ENCODE measurements around the gene BCL2L11.

Gene BCL2L11

GRCh38 chr2:111143107-111143842, 22.6 kb downstream of the BCL2L11 start:
- DNase-seq (ENCODE audit: low read depth), result no peak

GRCh38 chr2:111143843-111144198, 23.1 kb downstream of the BCL2L11 start:
- no peak for DNase-seq (ENCODE audit: low read depth)

DNA sequence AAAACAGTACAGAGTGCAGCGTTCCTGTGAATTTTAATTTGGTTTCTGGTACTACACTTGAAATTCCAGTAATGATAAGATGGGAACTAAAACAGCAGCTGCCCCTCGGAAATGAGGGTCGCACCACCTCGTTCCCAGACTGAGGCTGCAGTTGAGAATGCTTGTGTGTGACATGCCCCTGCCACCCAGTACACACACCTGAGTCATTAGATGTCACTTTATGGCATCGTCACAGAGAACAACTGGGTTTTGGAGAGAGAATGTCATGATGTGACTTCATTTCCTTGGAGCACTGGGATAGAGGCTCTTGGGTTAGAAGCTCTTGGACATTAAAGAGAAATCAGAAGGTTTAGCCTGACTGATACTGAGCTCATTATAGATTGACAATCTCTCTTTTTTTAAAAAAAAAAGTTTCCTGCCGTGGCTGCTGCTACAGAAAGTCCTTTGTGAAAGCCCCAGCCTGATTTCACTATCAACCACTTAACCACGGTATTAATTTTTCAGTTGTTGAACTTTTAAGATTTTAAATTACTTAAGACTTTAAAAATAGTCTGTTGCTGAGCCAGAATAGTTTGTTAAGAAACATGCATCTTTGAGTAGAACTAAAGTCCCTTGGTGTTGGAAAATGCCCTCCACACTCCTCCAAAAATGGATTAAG, 24.5 kb downstream of the BCL2L11 start:
- no peak for DNase-seq (ENCODE audit: low read depth)

DNA sequence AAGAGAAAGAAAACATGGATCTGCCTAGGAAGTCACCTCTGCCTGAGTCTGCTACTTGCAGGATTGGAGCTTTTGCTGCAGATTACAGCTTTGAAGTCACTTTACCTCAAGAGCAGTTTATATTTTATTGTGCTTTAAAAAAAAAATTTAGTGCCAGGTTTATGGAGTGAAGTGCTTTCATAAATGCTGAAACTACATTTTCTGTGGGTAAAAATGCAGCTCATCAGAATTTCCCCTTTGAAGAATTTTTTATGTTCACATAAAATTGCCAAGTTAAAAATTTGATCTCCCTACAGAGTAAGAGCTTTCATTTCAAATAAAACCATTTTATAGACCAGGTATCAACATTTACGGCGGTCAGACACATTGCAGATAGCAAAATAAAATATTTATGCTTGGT, 25.2 kb downstream of the BCL2L11 start:
- DNase-seq (ENCODE audit: low read depth), result no peak

DNA sequence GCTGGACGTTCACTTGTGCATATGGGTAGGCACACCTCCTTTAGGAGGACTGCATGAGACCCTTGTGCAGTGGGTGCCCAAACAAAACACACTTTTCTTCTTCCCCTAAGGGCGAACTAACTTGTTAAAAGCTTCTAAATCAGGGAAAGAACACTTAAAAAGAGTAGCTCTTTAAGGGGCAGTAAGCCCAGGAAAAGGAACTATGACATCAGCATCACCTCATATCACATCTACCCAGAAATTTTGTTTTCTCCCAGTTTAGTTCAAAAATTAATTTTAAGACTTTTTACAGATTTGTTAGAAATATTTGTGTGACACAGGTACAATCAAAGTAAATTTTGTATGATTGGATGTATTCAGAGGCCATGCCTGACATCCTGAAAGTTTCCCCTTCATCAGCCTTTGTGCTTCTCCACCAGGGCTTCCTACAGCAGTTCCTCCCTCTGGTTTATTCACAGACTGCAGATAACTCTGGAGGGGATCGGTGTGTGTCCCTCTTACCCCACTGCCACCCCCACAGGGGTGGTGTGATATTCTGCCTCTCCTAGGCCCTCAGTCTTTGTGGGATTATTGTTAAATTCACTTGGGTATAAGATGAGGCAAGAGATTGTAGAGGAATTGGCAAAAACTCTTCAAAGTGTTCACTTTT, 27.6 kb downstream of the BCL2L11 start:
- DNase-seq (ENCODE audit: low read depth), result no peak

GRCh38 chr2:111148925-111149324, 28.2 kb downstream of the BCL2L11 start:
- no peak for DNase-seq (ENCODE audit: low read depth)

GRCh38 chr2:111149882-111150455, 29.3 kb downstream of the BCL2L11 start:
- no peak for DNase-seq (ENCODE audit: low read depth)

GRCh38 chr2:111154758-111155157, 34.0 kb downstream of the BCL2L11 start:
- DNase-seq (ENCODE audit: low read depth), result no peak

DNA sequence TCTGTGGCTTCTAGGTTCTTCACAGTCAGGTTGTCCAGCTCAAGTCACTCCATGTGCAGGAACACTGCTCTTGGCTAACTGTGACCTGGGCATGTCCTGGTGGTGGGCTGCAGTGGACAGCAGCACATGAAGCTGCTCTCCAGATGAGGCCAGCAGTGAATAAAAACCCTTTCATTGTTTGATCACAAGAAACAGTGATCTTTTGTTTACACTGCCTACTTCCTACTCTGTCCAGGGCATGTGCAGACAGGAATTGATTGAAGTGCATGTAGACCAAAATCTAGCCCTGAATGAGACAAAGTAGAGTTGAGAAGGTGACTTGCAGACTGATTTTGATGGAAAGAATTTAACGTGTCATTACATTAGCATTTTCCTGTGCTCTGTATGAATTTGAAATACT, 34.9 kb downstream of the BCL2L11 start:
- DNase-seq (ENCODE audit: low read depth), result no peak

GRCh38 chr2:111156529-111156928, 35.8 kb downstream of the BCL2L11 start:
- no peak for DNase-seq (ENCODE audit: low read depth)

DNA sequence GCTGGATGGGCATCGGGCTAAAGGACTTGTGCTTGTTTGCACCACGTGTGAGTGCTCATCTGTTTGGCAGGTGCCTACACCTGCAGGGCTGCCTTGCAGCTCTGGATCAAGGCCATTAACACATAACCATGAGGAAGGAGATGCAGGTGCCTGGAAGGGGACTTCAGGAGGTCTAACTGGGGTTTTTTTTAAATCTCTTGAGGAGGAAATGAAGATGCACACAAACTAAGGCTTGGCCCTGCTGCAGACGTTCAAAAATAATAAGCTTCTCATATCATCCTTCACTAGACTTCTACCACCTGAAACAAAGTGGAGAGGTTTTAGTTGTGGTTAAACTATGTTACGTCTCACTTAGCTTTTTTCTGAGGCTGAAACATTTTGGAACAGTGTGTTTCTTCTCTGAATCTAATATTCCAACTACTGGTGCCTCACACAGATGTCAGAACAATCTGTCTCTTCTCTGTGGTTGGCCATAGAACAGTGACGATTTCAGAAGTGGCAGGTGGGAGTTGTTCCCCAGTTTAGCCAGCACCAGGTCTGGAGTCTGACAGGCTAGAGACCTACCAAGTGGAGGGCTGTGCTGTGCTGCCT, 36.5 kb downstream of the BCL2L11 start:
- DNase-seq (ENCODE audit: low read depth), result no peak

DNA sequence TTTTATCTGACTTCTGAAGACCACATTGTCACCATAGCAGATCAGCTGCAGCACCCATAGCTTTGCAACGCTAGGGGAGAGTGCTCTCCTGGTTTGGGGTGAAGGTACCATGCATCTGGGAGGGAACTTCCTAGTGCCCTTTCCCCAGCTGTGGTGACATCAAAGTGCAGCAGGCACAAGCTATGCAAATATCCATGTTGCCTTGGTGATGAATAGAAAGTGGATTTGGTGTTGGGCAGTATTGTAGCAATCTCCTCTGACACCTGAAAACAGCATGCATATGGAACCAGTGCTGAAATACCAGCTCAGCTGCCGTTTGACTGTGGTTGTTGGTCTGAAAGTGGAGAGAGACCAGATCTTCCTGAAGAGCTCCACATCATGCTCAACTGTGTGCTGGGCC, 37.1 kb downstream of the BCL2L11 start:
- no peak for DNase-seq (ENCODE audit: low read depth)

DNA sequence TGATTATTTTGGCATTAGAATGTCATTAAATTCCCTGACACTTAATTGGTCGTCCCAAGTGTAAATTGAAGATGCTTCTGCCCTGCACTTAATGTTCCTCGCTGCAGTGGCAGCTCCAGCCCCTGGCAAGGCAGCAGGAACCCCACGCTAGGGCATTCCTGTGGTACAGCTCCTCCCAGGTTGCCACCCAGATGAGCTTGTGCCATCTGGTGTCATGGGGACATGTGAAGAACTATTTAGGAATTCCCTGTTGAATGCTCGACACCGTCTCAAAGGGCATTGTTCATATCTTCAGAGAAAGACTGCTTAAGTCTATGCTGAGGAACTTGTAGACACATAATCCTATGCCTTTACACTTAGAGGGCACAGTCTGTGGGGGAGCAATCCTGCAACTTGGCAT, 38.9 kb downstream of the BCL2L11 start:
- DNase-seq (ENCODE audit: low read depth), result no peak

DNA sequence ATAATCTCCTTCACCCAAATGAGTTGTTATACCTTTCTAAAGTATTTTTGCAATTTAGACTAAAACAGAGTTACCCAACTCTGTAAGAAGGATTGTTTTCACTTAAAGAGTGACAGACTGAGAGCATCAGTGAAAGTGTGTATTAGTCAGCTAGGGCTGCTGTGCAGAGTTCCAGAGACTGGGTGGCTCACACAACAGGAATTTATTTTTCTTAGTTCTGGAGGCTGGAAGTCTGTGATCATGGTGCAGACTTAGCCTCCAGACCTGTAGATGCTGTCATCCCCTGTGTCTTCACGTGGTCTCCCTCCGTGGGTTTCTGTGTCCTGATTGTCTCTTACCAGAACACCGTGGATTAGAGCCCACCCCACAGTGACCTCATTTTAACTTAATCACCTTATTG, 40.0 kb downstream of the BCL2L11 start:
- no peak for DNase-seq (ENCODE audit: low read depth)

- no peak for DNase-seq (ENCODE audit: low read depth)
These were observed 41.3 kb downstream of the BCL2L11 start for GRCh38 chr2:111161971-111162370.

DNA sequence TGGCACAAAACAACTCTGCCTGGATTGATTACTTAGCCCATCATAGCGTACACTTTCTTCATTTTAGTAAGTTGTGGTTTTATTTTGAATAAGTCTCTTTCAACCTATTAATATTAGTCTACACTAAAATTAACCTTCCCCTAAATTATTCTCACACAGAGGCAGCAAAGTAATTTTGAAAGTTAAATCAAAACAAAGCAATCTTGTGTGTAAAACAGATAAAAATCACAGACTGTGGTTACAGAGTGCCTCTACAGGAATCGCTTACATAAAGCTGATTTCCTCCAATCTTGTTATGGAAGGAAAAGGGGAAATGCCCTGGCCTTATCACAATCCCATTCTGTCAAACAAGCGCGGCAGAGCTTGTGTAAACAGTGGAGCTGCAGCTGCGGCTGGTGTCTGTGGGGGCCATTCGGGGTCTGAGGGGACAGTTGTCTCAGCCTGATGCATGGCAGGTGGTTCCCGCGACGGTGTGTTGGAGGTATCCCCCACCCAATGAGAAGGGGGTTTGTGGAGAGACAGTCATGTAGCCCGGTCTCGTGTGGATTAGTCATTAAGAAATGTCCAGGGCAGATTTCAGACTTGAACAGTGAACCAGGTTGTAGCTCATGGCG, 42.1 kb downstream of the BCL2L11 start:
- DNase-seq (ENCODE audit: low read depth), result no peak

DNA sequence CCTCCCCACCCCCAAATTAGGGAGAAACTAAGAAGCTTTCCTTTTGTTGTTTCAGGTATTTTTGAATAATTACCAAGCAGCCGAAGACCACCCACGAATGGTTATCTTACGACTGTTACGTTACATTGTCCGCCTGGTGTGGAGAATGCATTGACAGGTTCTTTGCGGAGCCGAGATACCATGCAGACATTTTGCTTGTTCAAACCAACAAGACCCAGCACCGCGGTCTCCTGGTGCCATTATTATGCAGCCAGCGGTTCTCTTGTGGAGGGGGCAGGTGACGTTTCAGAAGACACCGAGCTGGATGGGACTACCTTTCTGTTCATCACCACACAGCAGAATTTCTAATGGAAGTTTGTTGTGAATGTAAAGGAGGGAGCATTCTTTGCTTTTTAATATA, 43.4 kb downstream of the BCL2L11 start:
- DNase-seq (ENCODE audit: low read depth), result no peak

DNA sequence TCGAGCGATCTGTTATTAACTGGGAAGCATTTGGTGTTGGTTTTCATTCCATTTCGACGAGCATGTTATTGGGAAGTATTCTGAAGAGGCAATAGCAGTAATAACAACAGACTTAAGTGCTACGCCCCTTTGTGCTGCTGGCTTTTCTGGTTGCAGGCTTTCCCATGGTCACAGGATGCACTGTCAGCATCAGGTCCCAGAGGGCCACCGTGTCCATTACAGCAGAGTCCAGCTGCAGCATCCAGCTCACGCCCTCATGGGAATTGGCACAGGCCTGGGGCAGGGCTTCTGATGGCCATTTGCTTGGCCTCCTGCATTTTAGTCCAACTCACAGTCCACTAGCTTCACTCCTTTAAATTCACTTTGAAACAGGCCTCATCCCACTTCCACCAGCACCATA, 44.4 kb downstream of the BCL2L11 start:
- no peak for DNase-seq (ENCODE audit: low read depth)

DNA sequence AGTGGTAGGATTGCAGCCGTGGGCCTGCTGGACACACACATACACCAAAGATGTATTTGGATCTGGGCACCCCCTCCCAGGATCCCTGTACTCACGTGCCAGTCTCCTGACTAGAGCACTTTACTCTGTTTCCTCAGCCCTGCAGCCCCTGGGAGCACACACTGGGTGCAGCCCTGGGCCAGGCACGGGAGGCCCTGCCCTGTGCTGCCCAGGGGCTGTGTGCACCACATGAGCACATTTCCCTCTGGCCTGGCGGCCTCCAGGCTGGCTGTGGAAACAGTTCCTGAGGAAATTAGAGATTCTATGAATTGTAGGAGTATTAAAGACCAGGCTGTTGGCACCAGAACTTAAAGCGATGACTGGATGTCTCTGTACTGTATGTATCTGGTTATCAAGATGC, 45.4 kb downstream of the BCL2L11 start:
- no peak for DNase-seq (ENCODE audit: low read depth)

DNA sequence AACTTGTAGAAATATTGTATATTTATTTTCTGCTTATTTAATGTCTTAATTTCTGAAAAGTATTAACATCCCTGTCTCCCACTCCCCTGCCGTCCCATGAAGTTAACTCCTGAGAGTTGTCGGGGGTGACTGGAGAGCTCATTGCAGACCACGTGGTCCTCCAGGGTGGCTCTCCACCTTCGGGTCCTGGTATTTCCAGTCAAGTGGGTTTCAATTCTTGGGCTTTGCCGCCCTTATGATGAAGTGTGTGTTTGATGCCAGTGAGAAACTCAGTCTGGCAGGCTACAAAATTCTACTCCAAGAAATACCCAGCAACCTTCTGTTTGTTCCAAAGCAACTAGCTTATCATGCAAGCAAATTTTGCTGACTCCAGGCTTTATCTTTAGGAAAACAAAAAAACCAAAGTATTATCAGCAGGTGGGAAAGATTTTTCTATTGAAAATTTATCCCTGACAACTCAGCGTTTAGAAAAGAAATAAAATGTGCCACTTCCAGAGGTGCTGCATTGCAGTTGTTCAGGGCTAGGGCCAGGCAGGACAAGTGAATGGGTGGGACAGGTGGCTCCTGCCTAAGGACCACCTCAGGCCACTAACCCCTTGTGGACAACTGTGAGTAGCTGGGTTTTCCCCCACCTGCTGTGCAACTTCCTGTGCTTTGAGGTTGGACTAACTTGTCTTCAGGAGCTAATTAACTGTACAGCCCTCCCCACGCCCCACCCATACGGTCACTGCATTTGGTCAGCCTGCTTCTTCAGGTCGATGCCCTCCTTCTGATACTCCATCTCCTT, 46.6 kb downstream of the BCL2L11 start:
- DNase-seq (ENCODE audit: low read depth), result no peak

GRCh38 chr2:111167863-111168162, 47.1 kb downstream of the BCL2L11 start:
- DNase-seq (ENCODE audit: low read depth), result no peak
